GM10266 (cell line): ENCODE results near the gene LEKR1.

Source experiments
- DNase-seq: peaks from one replicate; pipeline ENCODE4 v3.0.0; 2012; ENCODE audit errors: extremely low spot score
- TF ChIP-seq, protein P1 (sequence below): IDR thresholded peaks from 2 replicates; pipeline ENCODE4 v1.5.1; 2012; ENCODE audit warnings: mild to moderate bottlenecking, low read depth; ENCODE audit not compliant: control insufficient read depth, insufficient read depth; ENCODE audit errors: missing control alignments

Gene LEKR1

GRCh38 chr3:157026091-157026490 is 199.9 kb downstream of the LEKR1 start:
- TF ChIP-seq, protein P1, sequence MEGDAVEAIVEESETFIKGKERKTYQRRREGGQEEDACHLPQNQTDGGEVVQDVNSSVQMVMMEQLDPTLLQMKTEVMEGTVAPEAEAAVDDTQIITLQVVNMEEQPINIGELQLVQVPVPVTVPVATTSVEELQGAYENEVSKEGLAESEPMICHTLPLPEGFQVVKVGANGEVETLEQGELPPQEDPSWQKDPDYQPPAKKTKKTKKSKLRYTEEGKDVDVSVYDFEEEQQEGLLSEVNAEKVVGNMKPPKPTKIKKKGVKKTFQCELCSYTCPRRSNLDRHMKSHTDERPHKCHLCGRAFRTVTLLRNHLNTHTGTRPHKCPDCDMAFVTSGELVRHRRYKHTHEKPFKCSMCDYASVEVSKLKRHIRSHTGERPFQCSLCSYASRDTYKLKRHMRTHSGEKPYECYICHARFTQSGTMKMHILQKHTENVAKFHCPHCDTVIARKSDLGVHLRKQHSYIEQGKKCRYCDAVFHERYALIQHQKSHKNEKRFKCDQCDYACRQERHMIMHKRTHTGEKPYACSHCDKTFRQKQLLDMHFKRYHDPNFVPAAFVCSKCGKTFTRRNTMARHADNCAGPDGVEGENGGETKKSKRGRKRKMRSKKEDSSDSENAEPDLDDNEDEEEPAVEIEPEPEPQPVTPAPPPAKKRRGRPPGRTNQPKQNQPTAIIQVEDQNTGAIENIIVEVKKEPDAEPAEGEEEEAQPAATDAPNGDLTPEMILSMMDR, result no peak
- DNase-seq, result no peak

DNA sequence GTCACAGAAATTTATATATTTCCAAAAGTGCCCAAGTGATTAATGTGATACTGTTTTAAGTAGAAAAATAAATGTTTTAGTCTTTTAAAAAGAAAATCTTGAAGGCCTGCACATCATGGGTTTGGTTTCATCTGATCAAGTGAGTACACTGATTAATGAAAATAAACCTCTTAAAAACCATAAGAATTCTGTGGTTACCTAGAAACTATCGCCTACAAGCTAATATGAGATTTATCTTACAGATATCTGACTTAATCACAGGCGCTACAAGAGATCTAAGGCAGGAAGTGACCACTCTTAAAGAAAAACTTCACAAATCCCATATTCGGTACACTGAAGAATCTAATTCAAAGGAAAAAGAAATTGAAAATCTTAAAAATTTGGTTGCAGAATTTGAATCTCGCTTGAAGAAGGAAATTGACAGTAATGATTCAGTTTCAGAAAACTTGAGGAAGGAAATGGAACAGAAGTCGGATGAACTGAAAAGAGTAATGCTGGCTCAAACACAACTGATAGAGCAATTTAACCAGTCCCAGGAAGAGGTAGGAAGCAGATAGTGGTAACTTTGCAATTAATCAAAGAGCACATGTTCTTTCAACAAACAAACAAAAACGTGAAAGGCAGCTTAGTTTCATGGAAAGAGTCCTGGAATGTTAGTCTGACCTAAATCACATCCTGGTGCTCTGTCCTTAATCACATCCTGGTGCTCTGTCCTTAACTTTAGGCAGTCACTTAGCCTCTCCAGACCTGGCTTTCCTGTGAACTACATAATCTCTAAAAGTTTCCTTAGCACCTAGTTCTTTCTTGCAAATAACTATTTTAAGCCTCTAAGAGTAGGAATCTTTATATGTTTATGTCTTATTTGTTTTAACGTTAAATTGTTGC is 201.9 kb downstream of the LEKR1 start:
- TF ChIP-seq, protein P1, result no peak
- no peak for DNase-seq

- TF ChIP-seq, protein P1, result no peak
- no peak for DNase-seq
Measured at GRCh38 chr3:157029365-157029790, 203.2 kb downstream of the LEKR1 start.

- DNase-seq, result no peak
- TF ChIP-seq, protein P1, result no peak
Measured at GRCh38 chr3:157030712-157031111, 204.6 kb downstream of the LEKR1 start.

DNA sequence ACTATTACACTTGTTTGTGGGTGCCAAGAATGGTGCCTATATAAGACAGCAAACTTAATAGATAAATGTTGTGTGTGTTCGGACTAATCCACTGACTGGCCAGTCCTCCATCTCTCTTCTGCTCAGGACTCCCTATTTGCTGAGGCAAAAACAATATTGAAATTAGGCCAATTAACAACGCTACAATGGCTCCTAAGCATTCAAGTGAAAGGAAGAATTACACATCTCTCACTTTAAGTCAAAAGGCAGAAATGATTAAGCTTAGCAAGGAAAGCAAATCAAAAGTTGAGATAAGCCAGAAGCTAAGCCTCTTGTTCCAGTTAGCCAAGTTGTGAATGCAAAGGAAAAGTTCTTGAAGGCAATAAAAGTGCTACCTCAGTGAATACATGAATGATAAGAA is 206.8 kb downstream of the LEKR1 start:
- no peak for DNase-seq
- TF ChIP-seq, protein P1, result no peak

DNA sequence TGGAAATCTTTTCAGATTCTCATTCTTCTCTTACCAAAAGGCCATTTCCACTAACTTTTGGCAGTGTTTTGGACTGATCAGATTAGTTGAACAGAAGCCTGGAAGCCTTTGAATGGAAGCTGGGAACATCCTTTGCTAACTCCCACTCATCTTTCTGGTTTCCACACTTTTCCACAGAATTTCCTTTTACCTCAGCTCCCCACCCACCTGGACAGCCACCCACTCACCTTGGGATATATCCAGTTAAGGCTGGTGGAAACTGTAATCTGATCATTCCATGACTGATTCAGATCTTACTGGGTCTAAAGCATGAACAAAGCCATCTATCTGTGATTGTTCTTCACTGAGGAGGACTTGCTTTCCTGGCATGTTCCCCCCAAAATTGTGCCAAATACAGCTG is 214.3 kb downstream of the LEKR1 start:
- DNase-seq, result no peak

GRCh38 chr3:157042226-157042625 is 216.1 kb downstream of the LEKR1 start:
- no peak for DNase-seq
- TF ChIP-seq, protein P1, result no peak

More for the DNA sequence above, 214.3 kb downstream of the LEKR1 start:
- TF ChIP-seq, protein P1, result no peak
